ENCODE data around the gene GTF3C1. TPM values are rescaled to one million over a fixed set of nuclear protein-coding genes. Genes with fewer than 3 reads are reported as not detected.

Gene GTF3C1
- total and polyA plus RNA-seq, 2 of the 8 experiments (the other 6 are each of a cell fraction or from before 2014, with no cell fraction given), result 89.3 to 126 TPM

DNA sequence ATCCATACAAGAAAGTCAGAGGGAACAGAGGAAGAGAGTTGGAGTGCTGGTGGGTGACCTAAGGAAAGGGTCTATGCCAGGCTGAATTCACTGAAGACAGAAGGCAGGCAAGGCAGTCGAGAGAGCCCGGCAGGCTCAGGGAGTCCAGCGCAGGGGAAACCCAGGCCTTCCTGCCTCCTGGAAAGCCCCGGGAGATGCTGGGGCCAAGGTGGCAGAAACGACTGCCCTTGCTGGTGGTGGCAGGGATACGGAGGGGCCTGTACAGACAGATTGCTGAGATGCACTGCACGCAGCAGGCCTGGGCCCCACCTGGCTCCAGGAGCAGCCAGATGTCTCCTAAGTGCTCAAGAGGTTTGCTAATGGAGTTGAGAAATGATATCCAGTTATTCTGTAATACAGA lies 59.8 kb downstream of the GTF3C1 start (continued):
- no peak for TF ChIP-seq CHD7 (IDR thresholded peaks at IDR 0.05; ENCODE audit: insufficient replicate concordance, low read length)
- TF ChIP-seq MAFK (IDR thresholded peaks at IDR 0.05; ENCODE audit: low read depth, low read length), result no peak
- TF ChIP-seq KDM4A (IDR thresholded peaks at IDR 0.05; ENCODE audit: low read depth, low read length, severe bottlenecking), result no peak
- no peak for TF ChIP-seq BACH1 (IDR thresholded peaks at IDR 0.05; ENCODE audit: low read length)
- no peak for TF ChIP-seq SP4 (IDR thresholded peaks at IDR 0.05; ENCODE audit: low read length)
- TF ChIP-seq, protein P1, sequence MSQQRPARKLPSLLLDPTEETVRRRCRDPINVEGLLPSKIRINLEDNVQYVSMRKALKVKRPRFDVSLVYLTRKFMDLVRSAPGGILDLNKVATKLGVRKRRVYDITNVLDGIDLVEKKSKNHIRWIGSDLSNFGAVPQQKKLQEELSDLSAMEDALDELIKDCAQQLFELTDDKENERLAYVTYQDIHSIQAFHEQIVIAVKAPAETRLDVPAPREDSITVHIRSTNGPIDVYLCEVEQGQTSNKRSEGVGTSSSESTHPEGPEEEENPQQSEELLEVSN (IDR thresholded peaks at IDR 0.05), result no peak
- TF ChIP-seq SIX5 (IDR thresholded peaks at IDR 0.05; ENCODE audit: low read depth, low read length), result no peak
- TF ChIP-seq SP1 (IDR thresholded peaks at IDR 0.05; ENCODE audit: low read depth, low read length), result no peak
- TF ChIP-seq SIN3A (conservative IDR thresholded peaks at IDR 0.05 in 1 of 2, IDR thresholded peaks at IDR 0.05 in 1 of 2; ENCODE audit: low read depth in 1 of 2, low read length in 2 of 2), result no peak
- TF ChIP-seq KDM5A (IDR thresholded peaks at IDR 0.05; ENCODE audit: low read length), result no peak
- no peak for TF ChIP-seq EP300 (IDR thresholded peaks at IDR 0.05; ENCODE audit: borderline replicate concordance in 1 of 2, low read depth in 2 of 2, low read length in 2 of 2)
- TF ChIP-seq POLR2AphosphoS5 (IDR thresholded peaks at IDR 0.05; ENCODE audit: low read depth, low read length), result no peak
